NT2/D1 (cell line): ENCODE results near the gene KDM2A.

Experiments used
- DNase-seq: peaks from one replicate; pipeline ENCODE4 v3.0.0-alpha.2; 2011; ENCODE audit warnings: low read depth, low spot score
- H3K27me3 ChIP-seq: 2 replicates; pipeline ENCODE4 v1.6.0; 2011; ENCODE audit warnings: mild to moderate bottlenecking; ENCODE audit not compliant: insufficient read length, insufficient read depth
- H3K36me3 ChIP-seq: 2 replicates; pipeline ENCODE4 v1.6.1; 2011; ENCODE audit warnings: mild to moderate bottlenecking, low read length, mixed read lengths; ENCODE audit not compliant: insufficient read depth, insufficient read length
- H3K4me1 ChIP-seq: 2 replicates; pipeline ENCODE4 v1.5.1; 2011; ENCODE audit not compliant: insufficient read depth, insufficient read length
- H3K4me3 ChIP-seq: 2 replicates; pipeline ENCODE4 v1.5.1; 2011; ENCODE audit warnings: low read depth; ENCODE audit not compliant: insufficient read length
- H3K9ac ChIP-seq: 2 replicates; pipeline ENCODE4 v1.6.0; 2011; ENCODE audit warnings: low read depth; ENCODE audit not compliant: insufficient read length
- H3K9me3 ChIP-seq: 2 replicates; pipeline ENCODE4 v1.5.1; 2011; ENCODE audit warnings: mild to moderate bottlenecking, low read length; ENCODE audit not compliant: insufficient read depth
- SUZ12 ChIP-seq: IDR thresholded peaks from 2 replicates; pipeline ENCODE4 v1.6.1; 2011; ENCODE audit not compliant: insufficient read length, insufficient read depth; ENCODE audit errors: extremely low read depth
- YY1 ChIP-seq: IDR thresholded peaks from 2 replicates; pipeline ENCODE4 v1.6.1; 2011; ENCODE audit not compliant: insufficient read length, insufficient read depth
- ZNF274 ChIP-seq: IDR thresholded peaks from 2 replicates; pipeline ENCODE4 v1.6.1; 2011; ENCODE audit warnings: mild to moderate bottlenecking, low read depth, low read length

The KDM2A gene

DNA sequence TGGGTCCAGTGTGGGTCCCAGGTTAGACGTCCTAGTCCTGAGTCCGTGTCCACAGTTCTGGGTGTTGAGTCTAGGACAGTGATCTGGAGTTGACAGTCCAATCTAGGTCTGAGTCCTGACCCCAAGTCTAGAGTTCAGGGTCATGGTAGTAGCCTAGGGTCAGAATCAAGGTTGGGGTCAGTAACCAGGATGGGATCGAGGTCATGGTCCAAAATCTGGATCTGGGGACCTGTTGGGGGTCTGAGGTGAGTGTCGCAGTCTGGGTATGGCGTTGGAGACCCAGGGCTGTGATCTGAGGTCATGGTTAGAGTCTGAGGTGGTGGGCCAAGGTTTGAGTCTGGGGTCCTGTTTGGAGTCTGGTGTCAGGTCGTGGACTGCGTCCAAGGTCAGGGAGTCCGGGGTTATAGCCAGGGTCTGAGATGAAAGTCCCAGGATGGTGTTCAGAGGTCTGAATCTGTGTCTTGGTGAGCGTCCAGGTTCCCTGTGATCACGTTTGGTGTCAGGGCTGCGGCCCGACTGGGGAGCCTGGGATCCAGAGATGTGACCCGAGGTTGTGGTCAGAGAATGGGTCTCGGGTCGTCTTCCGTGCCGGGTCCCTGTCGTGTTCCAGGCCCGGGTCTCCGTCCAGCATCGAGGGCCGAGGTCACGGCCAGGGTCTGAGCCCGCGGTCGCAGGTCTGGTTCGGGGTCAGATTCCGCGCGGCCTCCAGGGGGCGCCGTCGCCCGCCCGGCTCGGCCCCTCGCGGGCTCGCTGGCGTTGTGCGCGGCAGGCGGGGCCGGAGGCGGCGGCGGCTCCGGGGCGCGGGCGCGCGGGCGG is 146.8 kb downstream of the KDM2A start:
- Histone ChIP-seq H3K4me3 (peak overlapping the region; percentile 36), H3K27me3 (peaks cover 26% of the 10 kb centered on the region), H3K9ac (peak overlapping the region; percentile 84), H3K9me3 (no peaks in the 10 kb centered on the region), H3K36me3 (peaks cover 26% of the 10 kb centered on the region), H3K4me1 (peaks cover 38% of the 10 kb centered on the region)
- DNase-seq, result peak; percentile 60
- no peak for TF ChIP-seq ZNF274
- TF ChIP-seq YY1, result no peak
- no peak for TF ChIP-seq SUZ12

DNA sequence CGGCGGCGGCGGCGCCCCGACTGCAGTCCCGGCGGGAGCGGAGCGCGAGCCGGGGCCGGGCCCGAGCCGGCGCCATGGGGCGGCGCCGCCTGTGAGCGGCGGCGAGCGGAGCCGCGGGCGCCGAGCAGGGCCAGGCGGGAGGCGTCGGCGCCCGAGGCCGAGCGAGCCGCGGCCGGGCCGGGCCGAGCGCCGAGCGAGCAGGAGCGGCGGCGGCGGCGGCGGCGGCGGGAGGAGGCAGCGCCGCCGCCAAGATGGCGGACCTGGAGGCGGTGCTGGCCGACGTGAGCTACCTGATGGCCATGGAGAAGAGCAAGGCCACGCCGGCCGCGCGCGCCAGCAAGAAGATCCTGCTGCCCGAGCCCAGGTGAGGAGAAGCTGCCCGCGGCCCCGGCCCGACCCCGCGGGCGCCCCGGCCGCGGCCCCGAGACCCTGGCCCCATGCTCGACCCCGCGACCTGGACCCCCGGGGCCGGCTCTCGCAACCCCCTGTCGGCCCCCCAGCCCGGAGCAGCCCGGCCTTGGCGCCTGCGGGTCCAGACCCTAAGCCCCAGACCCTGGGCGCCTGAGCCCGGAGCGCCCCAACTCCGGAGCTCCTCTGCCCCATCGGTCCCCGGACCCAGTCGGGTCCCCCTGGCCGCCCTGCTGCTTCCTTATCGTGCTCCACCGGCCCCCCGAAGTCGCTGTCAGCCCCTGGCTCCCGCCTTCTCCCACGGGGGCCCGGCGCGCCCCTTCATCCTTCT is 147.6 kb downstream of the KDM2A start, which contains the start of gene GRK2:
Gene GRK2, plus strand, starts transcription at position 25 of the 739 bp plus-strand sequence. Its CDS starts 227 bp downstream, at position 252.
- Histone ChIP-seq H3K4me1 (peaks cover 44% of the 10 kb centered on the region), H3K4me3 (peak within 1 kb of the TSS; percentile 82), H3K27me3 (peaks cover 26% of the 10 kb centered on the region), H3K36me3 (peaks cover 32% of the 10 kb centered on the region), H3K9me3 (no peaks in the 10 kb centered on the region), H3K9ac (peak within 1 kb of the TSS; percentile 92)
- no peak for DNase-seq
- TF ChIP-seq ZNF274 (no peak), YY1 (peak; percentile 51), SUZ12 (no peak)

GRCh38 chr11:67267188-67268080 is 148.4 kb downstream of the KDM2A start:
- Histone ChIP-seq H3K4me3 (peak overlapping the region; percentile 82), H3K27me3 (peaks cover 26% of the 10 kb centered on the region), H3K9me3 (no peaks in the 10 kb centered on the region), H3K9ac (peak overlapping the region; percentile 92), H3K36me3 (peaks cover 40% of the 10 kb centered on the region), H3K4me1 (peaks cover 42% of the 10 kb centered on the region)
- TF ChIP-seq SUZ12, result no peak
- TF ChIP-seq YY1, result no peak
- no peak for TF ChIP-seq ZNF274
- DNase-seq, result no peak

- peak overlapping the region; percentile 45 for H3K9ac ChIP-seq
- no peak overlapping the region for H3K4me3 ChIP-seq
Measured at GRCh38 chr11:67268081-67268961, 149.3 kb downstream of the KDM2A start.

GRCh38 chr11:67268962-67269268 is 149.9 kb downstream of the KDM2A start:
- no peak for DNase-seq

More at GRCh38 chr11:67268081-67268961, 149.3 kb downstream of the KDM2A start:
- Histone ChIP-seq H3K27me3 (peaks cover 25% of the 10 kb centered on the region), H3K9me3 (no peaks in the 10 kb centered on the region), H3K4me1 (peaks cover 34% of the 10 kb centered on the region), H3K36me3 (peaks cover 48% of the 10 kb centered on the region)
- no peak for TF ChIP-seq YY1
- TF ChIP-seq SUZ12, result no peak
- TF ChIP-seq ZNF274, result no peak
- no peak for DNase-seq

GRCh38 chr11:67269401-67270255 is 150.6 kb downstream of the KDM2A start:
- Histone ChIP-seq H3K9ac (peak overlapping the region; percentile 65), H3K27me3 (peaks cover 14% of the 10 kb centered on the region), H3K4me1 (peaks cover 36% of the 10 kb centered on the region), H3K9me3 (no peaks in the 10 kb centered on the region), H3K36me3 (peaks cover 50% of the 10 kb centered on the region), H3K4me3 (no peak overlapping the region)
- TF ChIP-seq YY1 (no peak), SUZ12 (no peak), ZNF274 (no peak)
- DNase-seq, result no peak

More at GRCh38 chr11:67268962-67269268, 149.9 kb downstream of the KDM2A start:
- peak overlapping the region; percentile 45 for H3K9ac ChIP-seq
- H3K4me3 ChIP-seq, result no peak overlapping the region
- no peak for TF ChIP-seq ZNF274
- TF ChIP-seq SUZ12, result no peak
- TF ChIP-seq YY1, result no peak
- H3K27me3 ChIP-seq, result peaks cover 21% of the 10 kb centered on the region
- no peaks in the 10 kb centered on the region for H3K9me3 ChIP-seq
- H3K4me1 ChIP-seq, result peaks cover 35% of the 10 kb centered on the region
- peaks cover 48% of the 10 kb centered on the region for H3K36me3 ChIP-seq
